Astrocyte of the hippocampus (primary cell): ENCODE results near the gene ALS2CL.

ENCODE experiments used
- DNase-seq: peaks from one replicate; pipeline ENCODE4 v3.0.0; 2011; ENCODE audit warnings: low read depth, low spot score

The ALS2CL gene

DNA sequence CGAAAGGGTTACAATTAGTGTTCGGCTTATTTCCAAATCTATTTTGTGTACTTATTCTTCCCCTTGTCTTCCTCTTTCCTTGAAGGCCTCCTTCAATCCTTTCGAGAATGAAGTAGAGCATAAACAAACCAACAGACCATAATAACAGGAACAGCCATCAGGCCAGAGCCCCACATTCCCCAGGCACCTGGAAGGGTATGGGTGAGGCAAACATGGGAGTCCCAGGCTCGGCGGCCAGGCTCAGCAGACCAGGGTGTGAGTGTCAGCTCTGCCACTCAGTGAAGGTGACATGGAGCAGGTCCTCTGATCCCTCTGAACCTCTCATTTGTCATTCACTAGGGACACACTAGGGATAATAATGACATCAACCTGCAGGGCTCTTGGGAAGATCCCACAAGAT is 13.8 kb downstream of the ALS2CL start:
- no peak for DNase-seq

DNA sequence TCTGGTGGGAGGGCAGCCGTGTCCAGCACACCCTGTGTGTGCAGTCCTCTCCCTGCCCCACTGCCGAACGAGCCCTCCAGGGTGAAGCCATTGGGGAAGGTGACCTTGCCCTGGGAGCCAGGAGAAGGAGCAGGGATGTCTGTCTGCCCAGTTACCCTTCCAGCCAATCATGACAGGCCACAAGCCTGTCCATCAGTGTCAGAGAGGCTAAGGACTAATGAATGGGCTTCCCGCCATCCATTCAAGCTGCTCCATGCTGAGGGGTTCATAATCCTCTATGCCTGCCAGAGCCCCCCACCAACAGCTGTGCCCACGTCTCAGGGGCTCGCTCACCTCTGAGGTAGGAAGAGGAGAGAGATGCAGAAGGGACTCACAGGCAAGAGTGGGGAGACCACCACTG is 15.2 kb downstream of the ALS2CL start:
- no peak for DNase-seq

DNA sequence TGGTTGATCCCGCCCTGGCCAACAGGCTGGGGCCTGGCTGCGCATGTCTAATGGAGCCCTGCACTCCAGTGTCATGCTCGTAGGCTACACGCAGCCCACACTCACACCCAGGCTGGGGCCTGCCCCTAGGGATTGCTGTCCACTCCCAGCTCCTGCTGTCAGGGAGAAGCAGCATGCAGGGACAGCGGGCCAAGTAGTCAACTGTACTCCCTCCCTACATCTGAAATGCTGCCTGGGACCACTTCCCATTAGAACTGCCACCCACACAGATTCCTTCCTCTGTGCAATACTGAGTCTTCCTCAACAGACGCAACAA is 16.1 kb downstream of the ALS2CL start:
- no peak for DNase-seq

DNA sequence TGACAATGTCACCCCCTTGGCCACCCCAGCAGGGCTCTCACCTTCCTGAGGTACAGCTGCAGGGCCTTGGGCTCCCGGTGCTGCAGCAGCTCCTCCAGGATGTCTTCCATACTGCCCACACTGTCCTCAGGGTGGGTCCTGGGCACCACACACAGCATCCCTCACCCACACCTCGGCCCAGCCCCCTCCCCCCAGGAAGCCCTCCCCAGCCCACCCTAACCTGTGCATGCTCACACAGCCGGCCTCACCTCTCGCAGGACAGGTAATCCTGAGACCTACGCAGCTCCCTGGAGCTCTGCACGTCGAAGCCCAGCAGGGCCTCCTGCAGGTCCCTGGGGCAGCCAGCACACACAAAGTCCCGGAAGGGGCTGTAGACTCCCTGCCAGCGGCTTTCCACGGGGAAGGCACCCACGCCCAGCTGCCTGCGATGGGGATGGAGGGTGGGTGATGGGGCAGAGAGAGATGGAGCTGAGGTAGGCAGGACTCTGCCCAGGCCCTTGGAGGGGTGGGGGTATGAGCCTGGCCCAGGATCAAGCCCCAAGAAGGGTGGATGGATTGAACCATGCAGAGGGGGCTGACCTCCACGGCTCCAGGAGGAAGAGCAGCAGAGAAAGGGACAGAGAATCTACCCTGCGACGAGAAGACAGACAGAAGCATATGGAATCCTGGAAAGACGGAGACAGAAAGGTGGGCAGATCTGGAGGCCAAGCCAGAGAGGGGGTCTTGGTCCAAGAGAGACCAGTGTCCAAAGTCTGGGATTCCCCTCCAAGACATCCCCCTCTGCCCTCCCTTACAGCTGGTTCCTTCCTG is 16.7 kb downstream of the ALS2CL start:
- no peak for DNase-seq

DNA sequence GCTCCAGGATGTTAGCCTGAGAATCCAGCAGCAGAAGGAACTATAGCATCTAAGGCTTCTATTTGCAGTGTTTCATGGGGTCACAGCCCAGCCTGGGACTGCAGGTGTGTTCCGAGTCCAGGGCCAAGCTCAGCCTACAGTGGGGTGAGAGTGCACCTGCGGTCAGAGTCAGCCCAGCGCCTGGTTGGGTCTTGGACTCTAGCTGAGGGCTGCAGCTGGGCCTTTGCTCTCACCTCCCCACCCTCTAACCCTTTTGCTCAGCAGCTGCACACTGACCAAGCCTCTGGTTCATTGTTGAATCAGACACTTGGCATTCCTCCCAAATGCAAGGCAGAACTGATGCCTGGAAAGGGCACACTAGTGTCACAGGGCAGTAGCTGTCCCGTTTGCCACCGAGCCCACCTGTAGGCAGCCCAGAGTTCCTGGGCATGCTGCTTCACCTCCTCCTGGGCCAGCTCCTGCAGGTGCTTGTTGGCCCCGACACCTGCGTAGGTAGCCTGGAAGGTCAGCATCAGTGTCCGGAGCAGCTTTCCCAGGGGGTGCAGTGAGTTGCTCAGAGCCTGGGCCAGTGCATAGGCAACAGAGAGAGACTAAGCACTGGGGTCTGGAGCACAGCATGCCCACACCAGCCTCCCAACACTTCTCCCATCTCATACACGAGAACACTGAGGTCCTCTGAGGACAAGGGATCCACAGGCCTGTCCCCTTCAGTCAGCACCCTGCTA is 17.5 kb downstream of the ALS2CL start:
- DNase-seq: no peak

DNA sequence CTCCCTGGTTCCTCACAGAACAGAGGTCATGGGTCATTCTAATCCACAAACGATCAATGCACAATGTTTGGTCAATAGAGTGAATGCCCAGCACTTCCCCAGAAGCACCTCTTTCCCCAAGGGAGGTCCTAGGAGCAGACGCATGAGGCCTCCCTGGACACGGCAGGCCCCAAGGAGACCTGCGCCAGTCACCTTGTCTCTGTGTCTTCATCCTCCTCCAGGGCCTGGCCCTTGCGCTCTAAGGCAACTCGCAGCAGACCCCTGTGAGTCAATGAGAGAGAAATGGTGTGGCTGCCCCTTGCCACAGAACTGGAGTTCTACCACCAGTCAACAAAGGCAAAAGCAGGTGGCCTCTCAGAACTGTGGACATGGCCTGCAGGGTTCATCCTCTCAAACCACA is 18.1 kb downstream of the ALS2CL start:
- no peak for DNase-seq

DNA sequence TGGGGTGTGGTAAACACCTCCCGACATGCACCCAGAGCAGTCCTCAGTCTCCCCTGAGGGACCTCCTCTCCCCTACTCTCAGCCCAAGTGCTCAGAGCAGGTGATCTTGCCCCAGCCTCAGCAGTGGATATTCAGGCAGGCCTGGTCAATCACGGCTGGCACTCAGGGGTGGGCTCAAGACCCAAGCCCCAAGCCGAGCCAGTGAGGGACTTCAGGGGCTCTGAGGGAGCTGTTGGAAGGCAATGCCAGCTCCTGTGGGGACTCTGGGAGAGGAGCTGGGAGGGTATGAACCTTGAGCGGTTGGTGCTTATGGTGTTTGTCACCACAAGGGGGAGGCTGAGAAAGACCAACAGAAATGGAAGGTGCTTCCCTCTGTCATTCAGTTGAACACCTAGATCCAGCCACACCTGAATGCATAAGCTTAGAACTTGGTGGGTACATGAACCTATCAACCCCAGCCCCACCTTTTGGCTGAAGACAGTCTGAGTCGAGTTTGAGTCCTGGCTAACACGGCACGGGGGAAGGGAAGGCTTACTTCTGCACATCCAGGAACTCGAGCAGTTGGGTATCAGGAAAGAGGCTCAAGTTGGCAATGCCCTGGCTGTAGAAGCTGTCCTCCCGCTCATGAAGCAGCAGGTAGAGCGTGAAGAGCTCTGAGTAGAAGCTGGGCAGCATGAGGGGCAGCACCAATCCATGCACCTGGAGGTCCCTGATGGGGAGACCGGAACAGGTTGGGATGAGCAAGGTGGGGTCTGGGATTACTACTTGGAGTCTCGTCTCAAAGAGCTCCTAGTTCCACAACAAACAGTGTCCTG is 19.2 kb downstream of the ALS2CL start:
- DNase-seq: no peak

DNA sequence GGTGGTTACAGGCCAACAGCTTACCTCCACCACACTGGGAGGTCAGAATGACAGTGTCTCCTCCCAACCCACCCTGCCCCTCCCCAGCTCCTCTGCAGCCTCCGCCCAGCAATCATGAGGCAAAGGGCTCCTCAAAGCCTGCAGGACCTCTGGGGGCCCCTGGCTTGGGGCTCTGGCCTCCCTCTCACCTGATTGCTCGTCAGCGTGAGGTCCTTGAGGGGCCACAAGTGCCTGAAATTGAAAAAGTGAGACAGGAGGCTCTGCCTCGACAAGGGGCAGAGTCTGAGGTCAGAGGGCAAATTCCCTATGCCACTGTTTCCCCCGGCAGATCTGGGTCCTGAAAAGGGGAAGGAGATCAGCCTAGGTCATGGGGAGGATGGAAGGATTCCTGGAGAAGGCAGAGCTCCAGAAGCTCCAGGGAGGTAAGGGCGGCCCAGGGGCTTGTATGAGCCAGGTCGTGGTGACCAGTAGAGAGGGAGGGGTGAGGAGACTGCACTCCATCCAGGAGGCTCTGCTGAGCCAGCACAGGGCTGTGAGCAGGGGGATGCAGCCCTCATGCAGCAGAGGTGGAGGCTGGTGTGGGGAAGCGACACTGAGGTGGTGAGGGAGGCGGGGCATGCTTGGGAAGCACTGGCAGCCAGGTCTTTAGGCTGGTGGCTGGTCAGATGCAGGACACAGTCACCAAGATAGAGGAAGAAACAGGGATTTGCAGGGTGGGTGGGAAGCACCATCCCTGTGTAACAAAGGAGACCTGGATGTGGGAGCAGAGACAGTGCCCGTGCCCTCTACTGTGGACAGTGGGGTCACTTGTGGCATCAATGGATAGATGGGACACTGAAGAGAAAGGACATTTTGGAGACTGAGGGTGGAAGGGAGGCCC is 20.1 kb downstream of the ALS2CL start:
- no peak for DNase-seq

DNA sequence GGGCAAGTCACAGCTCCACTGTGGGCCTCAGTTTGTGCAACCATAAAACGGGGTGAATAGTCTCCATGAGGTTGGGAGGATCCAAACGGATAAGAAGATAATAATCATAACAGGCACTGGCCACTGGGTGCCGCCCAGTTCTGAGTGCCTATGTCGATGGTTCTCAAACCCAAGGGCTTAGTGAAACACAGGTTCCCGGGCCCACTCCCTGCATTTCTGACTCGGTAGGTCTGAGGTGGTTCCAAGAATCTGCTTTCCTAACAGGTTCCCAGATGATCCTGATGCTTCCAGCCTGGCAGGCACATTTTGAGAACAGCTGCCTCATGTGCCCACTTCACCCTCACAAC is 21.2 kb downstream of the ALS2CL start:
- no peak for DNase-seq

DNA sequence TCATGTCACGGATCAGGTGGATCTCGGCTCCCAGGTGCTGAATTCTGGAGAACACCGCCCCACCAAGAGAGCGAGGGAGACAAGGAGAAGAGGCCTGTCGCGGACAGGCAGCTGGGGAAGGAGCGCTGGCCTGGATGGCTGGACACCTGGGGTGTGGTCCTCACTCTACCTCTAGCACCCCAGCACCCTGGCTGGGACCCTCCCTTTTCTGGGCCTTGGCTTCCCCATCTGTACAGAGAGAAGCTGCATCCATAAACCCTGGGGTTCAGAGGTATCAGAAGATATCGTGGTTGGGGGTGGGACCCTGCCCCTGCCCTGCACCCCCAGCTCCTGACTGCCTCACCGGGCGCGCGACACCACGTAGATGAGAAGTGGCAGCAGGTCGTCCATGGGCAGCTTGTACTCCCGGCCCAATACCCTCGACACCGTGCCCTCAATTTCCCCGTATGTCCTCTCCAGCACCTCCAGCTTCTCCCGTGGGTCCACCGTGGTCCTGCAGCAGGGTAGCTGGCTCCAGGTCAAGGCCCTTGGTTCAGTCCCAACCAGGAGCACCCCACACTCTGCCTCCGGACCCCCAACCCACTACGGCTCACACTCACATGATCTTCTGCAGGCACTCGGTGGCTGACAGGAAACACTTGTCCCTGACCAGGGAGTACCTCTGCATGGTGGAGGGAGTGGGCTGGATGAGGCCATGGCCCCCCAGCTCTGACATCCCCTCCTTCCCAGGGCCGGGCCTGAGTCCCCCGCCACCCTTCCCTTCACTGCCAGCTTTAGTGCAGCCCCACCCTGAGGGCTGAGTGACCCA is 21.7 kb downstream of the ALS2CL start:
- no peak for DNase-seq

DNA sequence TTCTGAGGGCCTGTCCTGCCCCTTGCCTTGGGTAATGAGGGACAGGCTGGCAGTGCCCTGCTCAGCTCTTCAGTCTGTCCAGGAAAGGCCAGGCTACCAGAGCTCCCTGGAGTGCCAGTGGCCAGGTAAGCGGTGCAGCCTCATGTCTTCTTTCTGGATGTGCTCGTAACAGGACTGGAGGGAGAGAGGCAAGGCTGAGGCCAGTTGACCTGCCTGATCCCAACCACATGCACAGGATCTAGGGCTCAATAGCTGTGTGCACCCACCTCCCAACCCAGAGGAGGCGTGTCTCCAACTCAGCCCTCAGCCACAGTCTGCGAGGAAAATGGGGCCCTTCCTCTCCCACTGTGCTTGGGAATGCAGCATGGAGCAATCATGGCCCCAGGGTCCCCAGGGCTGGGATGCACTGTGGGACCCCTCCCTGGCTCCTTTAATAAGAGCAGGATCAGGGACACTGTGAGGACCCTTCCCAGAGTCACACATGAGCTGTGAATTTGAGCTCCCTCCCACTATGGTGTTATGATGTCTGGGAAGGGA is 22.5 kb downstream of the ALS2CL start:
- DNase-seq: no peak

DNA sequence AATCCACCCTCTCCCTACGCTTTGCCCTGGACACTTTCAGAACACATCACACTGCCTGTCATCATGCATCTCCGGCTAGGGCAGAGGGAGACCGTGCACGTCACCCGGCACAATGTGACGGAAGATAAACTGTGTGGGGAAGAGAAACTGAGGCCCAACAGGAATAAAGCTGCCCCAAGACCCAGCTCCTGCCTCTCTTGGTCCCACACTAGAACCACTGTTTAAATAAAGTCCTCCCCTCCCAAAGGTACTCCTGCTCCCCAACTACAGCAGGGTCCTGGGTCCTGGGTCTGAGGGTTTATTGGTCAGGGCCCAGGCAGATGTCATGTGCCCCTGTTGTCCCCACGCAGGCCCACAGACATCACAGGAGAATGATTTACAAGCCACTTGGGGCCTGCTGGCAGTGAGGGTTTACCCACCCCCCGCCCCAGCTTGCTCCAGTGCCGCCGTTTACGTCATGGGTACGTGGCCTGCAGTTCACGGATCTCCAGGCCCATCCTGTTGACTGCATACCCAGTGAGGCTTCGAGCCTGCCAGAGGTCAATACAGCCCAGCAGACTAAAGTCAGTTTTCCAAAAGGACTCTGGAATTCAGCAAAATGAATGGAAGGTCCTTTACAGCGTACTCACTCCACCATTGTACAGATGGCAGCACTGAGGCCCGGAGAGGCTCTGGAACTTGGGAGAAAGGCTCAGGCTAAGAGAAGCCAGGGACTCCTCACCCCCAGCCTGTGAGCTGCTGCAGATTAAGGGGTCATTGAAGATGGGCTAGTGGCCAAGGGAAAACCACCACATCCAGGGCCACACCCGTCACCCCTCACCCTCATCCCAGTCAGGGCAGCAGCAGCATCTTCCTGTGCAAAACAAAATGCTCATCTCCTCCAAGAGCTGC is 23.2 kb downstream of the ALS2CL start:
- DNase-seq: no peak

DNA sequence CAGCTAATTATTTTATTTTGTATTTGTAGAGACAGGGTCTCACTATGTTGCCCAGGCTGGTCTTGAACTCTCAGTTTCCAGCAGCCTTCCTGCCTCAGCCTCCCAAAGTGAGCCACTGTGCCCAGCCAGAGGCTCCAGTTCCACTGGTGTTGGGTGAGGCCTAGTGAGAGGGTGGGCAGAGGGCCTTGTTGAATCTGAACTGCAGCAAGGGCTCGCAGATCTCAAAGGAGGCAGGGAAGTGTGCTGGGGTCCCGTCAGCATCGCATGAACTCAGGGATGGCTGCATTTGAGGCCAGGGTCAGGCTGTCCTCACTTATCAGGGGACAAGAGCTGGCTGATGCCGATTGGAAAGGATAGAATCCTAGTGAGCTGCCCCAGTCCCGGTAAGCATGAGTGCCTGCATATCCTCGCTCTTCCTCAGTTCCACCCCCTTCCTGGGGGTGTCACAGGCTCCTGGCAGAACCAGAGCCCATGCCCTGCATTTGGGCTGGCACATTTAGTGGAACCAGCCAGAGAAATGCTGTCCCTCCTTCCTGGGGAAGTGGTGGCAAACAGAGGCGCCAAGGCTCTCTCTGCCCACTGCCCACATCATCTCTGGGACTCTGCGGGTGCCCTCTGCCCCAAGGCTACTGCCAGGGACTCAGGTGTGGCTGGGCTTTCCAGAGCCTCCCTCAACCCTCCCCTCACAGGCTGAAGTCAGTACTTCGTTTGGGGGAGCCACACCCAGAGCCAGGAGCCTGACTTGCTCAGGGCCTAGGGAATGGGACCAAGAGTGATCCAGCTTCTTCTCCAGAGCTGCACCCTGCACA is 24.1 kb downstream of the ALS2CL start:
- no peak for DNase-seq

DNA sequence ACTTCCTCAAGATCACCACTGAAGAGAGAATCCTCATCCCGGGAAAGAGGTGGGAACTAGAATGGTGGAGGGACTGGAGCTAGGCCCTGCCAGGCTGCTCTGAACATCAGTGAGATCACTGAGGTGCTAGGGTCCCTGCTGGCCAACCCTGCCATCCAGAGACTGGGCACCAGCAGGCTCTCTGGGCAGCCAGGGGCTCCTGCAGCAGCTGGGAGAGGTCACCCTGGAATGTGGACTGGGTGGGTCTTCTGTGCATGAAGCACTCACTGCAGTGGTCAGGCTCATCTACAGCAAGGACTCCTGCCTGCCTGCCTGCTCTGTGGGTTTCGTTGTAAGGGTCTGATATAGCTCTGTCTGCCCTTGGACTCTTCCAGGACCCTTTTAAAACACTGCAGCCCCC is 24.9 kb downstream of the ALS2CL start:
- no peak for DNase-seq

DNA sequence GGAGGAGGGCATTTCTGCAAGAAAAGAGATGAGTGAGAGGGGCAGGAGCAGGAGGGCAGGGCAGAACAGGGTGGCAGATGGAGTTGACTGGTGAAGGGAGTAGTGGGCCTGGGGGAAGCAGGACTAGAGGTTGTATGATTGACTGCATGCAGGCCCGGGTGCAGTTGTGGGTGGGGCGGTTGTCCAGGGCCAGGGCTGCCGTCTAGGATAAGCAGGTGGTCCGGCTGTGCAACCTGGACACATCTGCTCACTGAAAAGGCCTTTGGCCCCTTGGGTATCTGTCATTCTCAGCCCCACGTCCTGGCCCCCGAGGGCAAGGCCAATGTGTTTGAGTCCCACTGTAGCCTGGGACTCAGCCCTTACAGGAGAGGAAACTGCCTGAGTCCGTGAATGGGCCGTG is 25.4 kb downstream of the ALS2CL start:
- no peak for DNase-seq

DNA sequence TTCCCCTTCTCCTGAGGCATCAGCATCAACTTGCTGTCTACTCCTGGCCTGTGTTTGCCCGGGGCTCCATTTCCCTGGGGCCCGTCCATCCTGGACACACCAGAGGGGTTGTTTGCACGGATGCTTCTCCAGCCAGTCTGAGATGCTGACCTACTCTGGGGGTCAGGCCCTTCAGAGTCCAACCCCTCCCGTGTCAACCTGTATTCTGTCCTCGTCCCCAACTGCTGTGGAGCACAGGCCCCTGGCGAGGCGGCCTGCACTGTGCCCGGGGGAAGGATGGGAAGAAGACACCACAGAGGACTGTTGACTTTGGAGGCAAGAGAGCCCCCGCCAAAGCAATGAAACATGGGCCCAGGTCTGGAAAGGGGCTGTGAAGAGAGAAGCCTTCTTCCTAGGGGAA is 25.8 kb downstream of the ALS2CL start:
- no peak for DNase-seq

DNA sequence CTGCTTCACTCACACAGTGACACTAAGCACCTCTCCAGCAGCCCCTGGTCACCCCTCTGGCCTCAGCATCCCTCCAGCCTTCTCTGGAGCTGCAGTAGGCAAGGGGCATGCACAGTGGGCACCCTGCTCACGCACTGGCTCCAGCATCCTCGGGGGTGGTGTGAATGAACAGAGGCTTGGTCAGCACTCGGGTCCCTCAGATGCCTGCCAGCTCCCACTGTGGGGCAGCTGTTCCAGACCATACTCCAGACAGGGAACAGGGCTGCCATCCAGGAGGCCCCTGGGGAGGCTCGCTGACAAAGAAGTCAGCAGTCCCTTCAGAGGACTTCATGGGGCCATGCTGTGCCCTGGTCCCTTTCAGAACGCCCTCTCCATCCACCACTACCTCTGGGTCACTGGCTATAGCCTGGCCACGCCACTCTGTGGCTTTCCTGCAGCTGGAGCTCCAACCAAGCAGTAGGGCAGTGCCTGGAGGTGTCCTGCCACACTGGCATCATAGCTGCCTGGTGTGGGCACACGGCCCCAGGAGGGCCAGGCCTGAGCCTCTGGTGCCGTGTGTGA is 26.3 kb downstream of the ALS2CL start:
- no peak for DNase-seq

DNA sequence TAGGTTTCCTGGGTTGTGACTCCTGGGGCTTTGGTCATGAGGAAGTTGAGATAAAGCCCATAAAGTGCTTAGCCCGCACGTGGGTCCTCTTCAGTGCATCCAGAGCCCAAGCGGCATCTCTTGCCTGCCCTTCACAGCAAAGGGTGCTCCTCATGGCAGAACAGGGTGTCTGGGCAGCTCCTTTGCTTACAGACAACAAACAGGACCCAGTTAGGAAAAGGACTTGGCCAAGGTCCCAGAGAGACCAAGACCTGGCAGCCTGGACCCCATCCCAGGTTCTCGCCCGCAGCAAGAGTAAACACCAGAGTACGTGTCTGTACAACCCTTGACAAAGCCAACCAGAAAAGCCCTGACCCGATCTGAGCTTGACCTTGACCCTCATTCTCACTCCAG is 27.0 kb downstream of the ALS2CL start:
- DNase-seq: no peak
